ENCODE data around the gene SLC38A10. TPM values are rescaled to one million over a fixed set of nuclear protein-coding genes. Genes with fewer than 3 reads are reported as not detected.

The SLC38A10 gene
- polyA plus RNA-seq, 1 donor from 2014 or later = 37.4 TPM

DNA sequence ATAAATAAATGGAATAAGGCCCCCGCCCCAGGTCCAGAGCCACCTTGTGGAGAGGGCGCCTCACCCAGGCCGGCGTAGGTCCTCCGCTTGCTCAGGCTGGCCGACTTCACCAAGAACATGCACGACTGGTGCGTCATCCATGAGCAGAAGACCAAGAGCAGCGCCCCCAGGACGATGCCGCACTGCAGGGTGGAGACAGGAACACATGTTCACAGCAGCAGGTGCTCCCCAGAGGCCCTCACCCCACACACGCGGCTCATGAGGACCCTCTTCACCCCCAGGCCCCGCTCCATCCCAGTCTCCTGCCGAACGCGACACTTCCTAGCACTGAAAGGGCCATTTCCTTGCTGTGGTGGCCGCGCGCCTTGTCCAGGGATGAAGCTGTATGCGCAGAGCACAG lies 5.5 kb downstream of the SLC38A10 start:
- no peaks in the 10 kb centered on the region for H3F3A ChIP-seq (ENCODE audit: insufficient read depth, low read length, poor library complexity, severe bottlenecking)
- TF ChIP-seq TAF1 (IDR thresholded peaks at IDR 0.05; ENCODE audit: low read depth) (no peak), EZH2 (IDR thresholded peaks at IDR 0.05; ENCODE audit: borderline replicate concordance, insufficient read depth, low read length, poor library complexity, severe bottlenecking) (no peak), SMC3 (conservative IDR thresholded peaks at IDR 0.05; ENCODE audit: poor library complexity) (no peak), RAD21 (conservative IDR thresholded peaks at IDR 0.05) (no peak)
- TF ChIP-seq, protein P1, sequence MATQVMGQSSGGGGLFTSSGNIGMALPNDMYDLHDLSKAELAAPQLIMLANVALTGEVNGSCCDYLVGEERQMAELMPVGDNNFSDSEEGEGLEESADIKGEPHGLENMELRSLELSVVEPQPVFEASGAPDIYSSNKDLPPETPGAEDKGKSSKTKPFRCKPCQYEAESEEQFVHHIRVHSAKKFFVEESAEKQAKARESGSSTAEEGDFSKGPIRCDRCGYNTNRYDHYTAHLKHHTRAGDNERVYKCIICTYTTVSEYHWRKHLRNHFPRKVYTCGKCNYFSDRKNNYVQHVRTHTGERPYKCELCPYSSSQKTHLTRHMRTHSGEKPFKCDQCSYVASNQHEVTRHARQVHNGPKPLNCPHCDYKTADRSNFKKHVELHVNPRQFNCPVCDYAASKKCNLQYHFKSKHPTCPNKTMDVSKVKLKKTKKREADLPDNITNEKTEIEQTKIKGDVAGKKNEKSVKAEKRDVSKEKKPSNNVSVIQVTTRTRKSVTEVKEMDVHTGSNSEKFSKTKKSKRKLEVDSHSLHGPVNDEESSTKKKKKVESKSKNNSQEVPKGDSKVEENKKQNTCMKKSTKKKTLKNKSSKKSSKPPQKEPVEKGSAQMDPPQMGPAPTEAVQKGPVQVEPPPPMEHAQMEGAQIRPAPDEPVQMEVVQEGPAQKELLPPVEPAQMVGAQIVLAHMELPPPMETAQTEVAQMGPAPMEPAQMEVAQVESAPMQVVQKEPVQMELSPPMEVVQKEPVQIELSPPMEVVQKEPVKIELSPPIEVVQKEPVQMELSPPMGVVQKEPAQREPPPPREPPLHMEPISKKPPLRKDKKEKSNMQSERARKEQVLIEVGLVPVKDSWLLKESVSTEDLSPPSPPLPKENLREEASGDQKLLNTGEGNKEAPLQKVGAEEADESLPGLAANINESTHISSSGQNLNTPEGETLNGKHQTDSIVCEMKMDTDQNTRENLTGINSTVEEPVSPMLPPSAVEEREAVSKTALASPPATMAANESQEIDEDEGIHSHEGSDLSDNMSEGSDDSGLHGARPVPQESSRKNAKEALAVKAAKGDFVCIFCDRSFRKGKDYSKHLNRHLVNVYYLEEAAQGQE (IDR thresholded peaks at IDR 0.05; ENCODE audit: borderline replicate concordance) = no peak
- no peak overlapping the region for H3K9ac ChIP-seq (ENCODE audit: low read length)
- peaks cover 15% of the 10 kb centered on the region for H3K79me2 ChIP-seq (replicated peaks; ENCODE audit: insufficient read depth, low read length)
- H3K27ac ChIP-seq (ENCODE audit: low read length) = no peak overlapping the region
- H3K36me3 ChIP-seq (ENCODE audit: insufficient read depth, low read length) = no peaks in the 10 kb centered on the region
- no peak overlapping the region for H3K4me2 ChIP-seq (ENCODE audit: low read length)
- no peaks in the 10 kb centered on the region for H3K9me3 ChIP-seq (ENCODE audit: low read length)
- H2AFZ ChIP-seq (ENCODE audit: low read depth, low read length) = no peak overlapping the region
- no peaks in the 10 kb centered on the region for H3K27me3 ChIP-seq (ENCODE audit: insufficient read depth, low read depth, low read length)
- H4K20me1 ChIP-seq (ENCODE audit: insufficient read depth) = no peaks in the 10 kb centered on the region
- no peaks in the 10 kb centered on the region for H3K9me2 ChIP-seq (ENCODE audit: insufficient read depth, low read length)
- no peak overlapping the region for H3K4me3 ChIP-seq (ENCODE audit: low read length)

DNA sequence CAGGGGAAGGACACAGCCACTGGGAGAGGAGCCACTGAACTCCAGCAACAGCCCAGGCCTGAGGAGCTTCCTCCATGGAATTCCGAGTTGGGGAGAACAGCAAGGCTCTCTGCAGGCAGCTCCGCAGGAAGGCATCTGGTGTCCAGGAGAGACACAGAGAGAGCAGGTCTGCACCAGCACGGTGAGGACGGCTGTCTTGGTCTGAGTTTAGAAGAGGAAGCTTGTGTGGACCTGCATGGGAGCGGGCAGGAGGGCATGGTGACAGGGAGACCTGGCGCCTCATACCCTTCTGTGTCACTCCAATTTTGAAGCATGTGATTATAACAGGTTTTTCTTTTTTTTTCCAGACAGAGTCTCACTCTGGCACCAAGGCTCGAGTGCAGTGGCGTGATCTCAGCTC lies 6.4 kb downstream of the SLC38A10 start:
- no peaks in the 10 kb centered on the region for H3K36me3 ChIP-seq (ENCODE audit: insufficient read depth, low read length)
- H3K9ac ChIP-seq (ENCODE audit: low read length) = no peak overlapping the region
- no peaks in the 10 kb centered on the region for H3K27me3 ChIP-seq (ENCODE audit: insufficient read depth, low read depth, low read length)
- TF ChIP-seq EZH2 (IDR thresholded peaks at IDR 0.05; ENCODE audit: borderline replicate concordance, insufficient read depth, low read length, poor library complexity, severe bottlenecking) (no peak), TAF1 (IDR thresholded peaks at IDR 0.05; ENCODE audit: low read depth) (no peak), SMC3 (conservative IDR thresholded peaks at IDR 0.05; ENCODE audit: poor library complexity) (no peak), EP300 (conservative IDR thresholded peaks at IDR 0.05; ENCODE audit: poor library complexity, severe bottlenecking) (no peak), MXI1 (conservative IDR thresholded peaks at IDR 0.05; ENCODE audit: poor library complexity, severe bottlenecking) (no peak), RAD21 (conservative IDR thresholded peaks at IDR 0.05) (no peak), POLR2AphosphoS5 (IDR thresholded peaks at IDR 0.05) (no peak)
- TF ChIP-seq, protein P1 (IDR thresholded peaks at IDR 0.05; ENCODE audit: borderline replicate concordance) = no peak
- TF ChIP-seq, protein P2, sequence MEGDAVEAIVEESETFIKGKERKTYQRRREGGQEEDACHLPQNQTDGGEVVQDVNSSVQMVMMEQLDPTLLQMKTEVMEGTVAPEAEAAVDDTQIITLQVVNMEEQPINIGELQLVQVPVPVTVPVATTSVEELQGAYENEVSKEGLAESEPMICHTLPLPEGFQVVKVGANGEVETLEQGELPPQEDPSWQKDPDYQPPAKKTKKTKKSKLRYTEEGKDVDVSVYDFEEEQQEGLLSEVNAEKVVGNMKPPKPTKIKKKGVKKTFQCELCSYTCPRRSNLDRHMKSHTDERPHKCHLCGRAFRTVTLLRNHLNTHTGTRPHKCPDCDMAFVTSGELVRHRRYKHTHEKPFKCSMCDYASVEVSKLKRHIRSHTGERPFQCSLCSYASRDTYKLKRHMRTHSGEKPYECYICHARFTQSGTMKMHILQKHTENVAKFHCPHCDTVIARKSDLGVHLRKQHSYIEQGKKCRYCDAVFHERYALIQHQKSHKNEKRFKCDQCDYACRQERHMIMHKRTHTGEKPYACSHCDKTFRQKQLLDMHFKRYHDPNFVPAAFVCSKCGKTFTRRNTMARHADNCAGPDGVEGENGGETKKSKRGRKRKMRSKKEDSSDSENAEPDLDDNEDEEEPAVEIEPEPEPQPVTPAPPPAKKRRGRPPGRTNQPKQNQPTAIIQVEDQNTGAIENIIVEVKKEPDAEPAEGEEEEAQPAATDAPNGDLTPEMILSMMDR (IDR thresholded peaks at IDR 0.05; ENCODE audit: poor library complexity, severe bottlenecking) = no peak
- H3K9me2 ChIP-seq (ENCODE audit: insufficient read depth, low read length) = no peaks in the 10 kb centered on the region
- H4K20me1 ChIP-seq (ENCODE audit: insufficient read depth) = no peaks in the 10 kb centered on the region
- no peak overlapping the region for H3K4me3 ChIP-seq (ENCODE audit: low read length)
- H2AFZ ChIP-seq (ENCODE audit: low read depth, low read length) = no peak overlapping the region
- no peaks in the 10 kb centered on the region for H3K9me3 ChIP-seq (ENCODE audit: low read length)
- H3K79me2 ChIP-seq (replicated peaks; ENCODE audit: insufficient read depth, low read length) = peaks cover 6% of the 10 kb centered on the region
- H3K27ac ChIP-seq (ENCODE audit: low read length) = no peak overlapping the region
- H3F3A ChIP-seq (ENCODE audit: insufficient read depth, low read length, poor library complexity, severe bottlenecking) = no peaks in the 10 kb centered on the region
- H3K4me2 ChIP-seq (ENCODE audit: low read length) = no peak overlapping the region
